ENCODE results near the gene MBP. TPM values are rescaled to one million over a fixed set of nuclear protein-coding genes. Genes with fewer than 3 reads are reported as not detected.

MBP gene
- total RNA-seq, 2 donors from 2014 or later, result 41.7 to 42.2 TPM

DNA sequence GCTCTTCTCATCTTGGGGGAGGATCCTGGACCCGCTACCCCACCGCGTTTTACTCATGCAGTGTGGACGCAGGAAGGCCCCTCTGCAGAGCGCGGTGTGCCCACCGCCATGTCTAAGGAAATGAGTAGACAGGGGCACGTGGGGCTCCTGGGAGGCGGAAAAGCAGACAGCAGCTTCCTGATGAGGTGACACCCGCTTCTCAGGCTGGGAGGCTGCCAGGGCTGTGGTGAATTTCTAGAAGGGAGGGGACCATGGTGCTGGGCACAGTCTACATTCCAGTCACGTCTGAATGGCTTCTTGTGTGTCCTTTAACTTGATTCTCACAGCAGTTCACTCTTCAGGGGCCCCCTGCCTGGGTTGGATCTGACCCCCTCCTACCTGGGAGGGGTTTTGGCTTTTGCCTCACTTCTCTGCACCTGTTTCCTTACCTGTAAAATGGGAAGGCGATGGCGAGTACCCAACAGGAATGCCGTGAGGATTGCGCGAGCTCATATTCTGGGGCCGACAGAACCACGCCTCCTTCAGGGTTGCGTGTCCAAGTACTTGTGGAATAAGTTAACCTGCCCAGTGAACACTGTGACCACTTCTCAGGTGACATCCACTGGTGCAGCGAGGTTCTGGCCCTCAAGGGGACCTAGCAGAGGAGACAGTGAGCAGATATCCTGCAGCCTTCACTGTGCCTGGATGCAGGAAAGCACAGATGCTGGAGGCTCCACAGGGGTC is 32.3 kb upstream of the MBP start:
- Histone ChIP-seq H3K36me3 (no peaks in the 10 kb centered on the region), H3K27ac (no peak overlapping the region), H3K27me3 (replicated peaks; ENCODE audit: insufficient read depth) (no peaks in the 10 kb centered on the region), H3K4me3 (no peak overlapping the region), H3K9me3 (no peaks in the 10 kb centered on the region), H3K4me1 (ENCODE audit: control insufficient read depth in 1 of 2, low read depth in 2 of 2) (no peaks in the 10 kb centered on the region)
- no peak for ATAC-seq (ENCODE audit: insufficient number of reproducible peaks, low FRiP score, low read depth)
- no peak for DNase-seq (ENCODE audit: low spot score)
- TF ChIP-seq, protein P1, sequence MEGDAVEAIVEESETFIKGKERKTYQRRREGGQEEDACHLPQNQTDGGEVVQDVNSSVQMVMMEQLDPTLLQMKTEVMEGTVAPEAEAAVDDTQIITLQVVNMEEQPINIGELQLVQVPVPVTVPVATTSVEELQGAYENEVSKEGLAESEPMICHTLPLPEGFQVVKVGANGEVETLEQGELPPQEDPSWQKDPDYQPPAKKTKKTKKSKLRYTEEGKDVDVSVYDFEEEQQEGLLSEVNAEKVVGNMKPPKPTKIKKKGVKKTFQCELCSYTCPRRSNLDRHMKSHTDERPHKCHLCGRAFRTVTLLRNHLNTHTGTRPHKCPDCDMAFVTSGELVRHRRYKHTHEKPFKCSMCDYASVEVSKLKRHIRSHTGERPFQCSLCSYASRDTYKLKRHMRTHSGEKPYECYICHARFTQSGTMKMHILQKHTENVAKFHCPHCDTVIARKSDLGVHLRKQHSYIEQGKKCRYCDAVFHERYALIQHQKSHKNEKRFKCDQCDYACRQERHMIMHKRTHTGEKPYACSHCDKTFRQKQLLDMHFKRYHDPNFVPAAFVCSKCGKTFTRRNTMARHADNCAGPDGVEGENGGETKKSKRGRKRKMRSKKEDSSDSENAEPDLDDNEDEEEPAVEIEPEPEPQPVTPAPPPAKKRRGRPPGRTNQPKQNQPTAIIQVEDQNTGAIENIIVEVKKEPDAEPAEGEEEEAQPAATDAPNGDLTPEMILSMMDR (IDR thresholded peaks at IDR 0.05), result no peak

DNA sequence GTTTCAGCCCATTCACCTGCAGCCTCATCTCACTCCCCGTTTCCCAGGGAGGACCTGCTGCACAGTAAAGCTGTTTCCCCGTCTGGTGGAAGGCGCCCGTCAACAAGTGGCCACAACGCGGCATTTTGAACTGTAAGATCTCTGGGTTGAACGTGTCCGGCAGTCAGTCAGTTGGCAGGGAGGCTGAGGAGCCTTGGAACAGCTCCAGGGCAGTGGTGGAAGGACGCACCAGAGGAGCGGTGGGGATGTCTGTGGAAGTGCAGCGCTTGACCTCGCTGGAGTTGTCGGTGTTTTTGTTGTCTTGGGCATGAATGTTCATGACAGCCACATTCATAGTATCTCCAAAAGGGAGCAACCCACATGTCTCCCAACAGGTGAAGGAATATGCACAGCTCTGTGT is 31.4 kb upstream of the MBP start:
- no peaks in the 10 kb centered on the region for H3K27me3 ChIP-seq (replicated peaks; ENCODE audit: insufficient read depth)
- no peak overlapping the region for H3K27ac ChIP-seq
- TF ChIP-seq, protein P1 (IDR thresholded peaks at IDR 0.05), result no peak
- no peak overlapping the region for H3K4me3 ChIP-seq
- no peaks in the 10 kb centered on the region for H3K36me3 ChIP-seq
- DNase-seq (ENCODE audit: low spot score) (no peak), ATAC-seq (ENCODE audit: insufficient number of reproducible peaks, low FRiP score, low read depth) (no peak)
- no peaks in the 10 kb centered on the region for H3K9me3 ChIP-seq
- no peaks in the 10 kb centered on the region for H3K4me1 ChIP-seq (ENCODE audit: control insufficient read depth in 1 of 2, low read depth in 2 of 2)

DNA sequence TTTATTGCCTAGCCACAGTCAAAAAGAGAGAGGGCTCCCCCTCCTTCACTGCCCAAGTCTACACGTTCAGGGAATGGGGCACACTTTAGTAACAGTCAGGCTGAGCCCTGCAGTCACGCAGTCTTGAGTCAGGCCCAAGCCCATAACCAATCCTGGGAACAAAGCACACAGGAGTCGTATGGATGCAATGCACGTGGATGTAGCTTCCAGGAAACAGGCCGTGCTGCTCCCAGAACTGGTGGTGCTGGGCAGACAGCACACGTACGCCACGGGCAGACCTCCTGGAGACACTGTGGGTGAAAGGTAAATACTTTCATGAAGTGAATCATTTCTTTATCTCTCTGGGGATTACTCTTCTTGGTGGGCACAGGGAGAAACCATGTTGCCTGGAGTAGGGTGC is 30.0 kb upstream of the MBP start:
- Histone ChIP-seq H3K9me3 (no peaks in the 10 kb centered on the region), H3K4me3 (no peak overlapping the region), H3K36me3 (no peaks in the 10 kb centered on the region), H3K27ac (no peak overlapping the region), H3K27me3 (replicated peaks; ENCODE audit: insufficient read depth) (no peaks in the 10 kb centered on the region), H3K4me1 (ENCODE audit: control insufficient read depth in 1 of 2, low read depth in 2 of 2) (no peaks in the 10 kb centered on the region)
- TF ChIP-seq, protein P1 (IDR thresholded peaks at IDR 0.05), result no peak
- ATAC-seq (ENCODE audit: insufficient number of reproducible peaks, low FRiP score, low read depth), result no peak
- DNase-seq (ENCODE audit: low spot score), result no peak

DNA sequence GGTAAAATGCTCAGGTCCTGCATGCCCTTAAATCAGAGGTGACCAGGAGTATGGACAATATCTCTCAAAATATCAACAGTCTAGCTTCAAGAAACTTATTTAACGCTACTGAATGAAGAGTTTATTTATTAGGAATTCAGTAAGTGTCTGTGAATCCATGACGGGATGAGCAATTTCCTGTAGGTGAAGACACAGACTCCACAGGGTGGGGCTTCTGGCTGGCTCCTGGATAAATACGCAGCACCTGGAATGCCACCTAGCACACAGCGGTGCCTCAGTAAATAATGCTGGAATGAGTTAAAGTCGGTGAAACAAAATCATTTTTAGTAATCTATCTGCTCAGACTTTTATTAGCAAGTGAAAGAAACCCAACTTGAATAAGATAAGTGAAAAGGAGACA is 29.4 kb upstream of the MBP start:
- TF ChIP-seq, protein P1 (IDR thresholded peaks at IDR 0.05), result no peak

DNA sequence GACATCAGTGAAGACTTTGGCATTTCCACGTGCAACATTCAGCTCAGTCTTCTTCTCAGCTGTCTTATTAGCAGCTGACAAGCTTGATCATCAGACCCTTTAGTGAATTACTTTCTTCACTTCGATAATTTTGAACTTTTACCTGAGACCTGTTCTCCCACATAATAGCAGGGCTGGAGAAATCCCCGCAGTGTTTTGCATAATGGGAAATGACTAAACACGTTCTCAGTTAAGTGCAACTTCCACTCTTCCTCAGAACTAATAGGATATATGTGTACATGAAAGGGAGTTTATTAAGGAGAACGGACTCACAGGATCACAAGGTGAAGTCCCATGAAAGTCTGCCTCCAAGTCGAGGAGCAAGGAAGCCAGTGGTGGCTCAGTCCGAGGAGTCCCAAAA is 28.8 kb upstream of the MBP start:
- Histone ChIP-seq H3K27ac (no peak overlapping the region), H3K9me3 (no peaks in the 10 kb centered on the region), H3K4me1 (ENCODE audit: control insufficient read depth in 1 of 2, low read depth in 2 of 2) (no peaks in the 10 kb centered on the region), H3K27me3 (replicated peaks; ENCODE audit: insufficient read depth) (no peaks in the 10 kb centered on the region), H3K4me3 (no peak overlapping the region), H3K36me3 (no peaks in the 10 kb centered on the region)
- ATAC-seq (ENCODE audit: insufficient number of reproducible peaks, low FRiP score, low read depth) (no peak), DNase-seq (ENCODE audit: low spot score) (no peak)
- TF ChIP-seq, protein P1 (IDR thresholded peaks at IDR 0.05), result no peak

More for the DNA sequence above, 29.4 kb upstream of the MBP start:
- Histone ChIP-seq H3K4me1 (ENCODE audit: control insufficient read depth in 1 of 2, low read depth in 2 of 2) (no peaks in the 10 kb centered on the region), H3K27ac (no peak overlapping the region), H3K27me3 (replicated peaks; ENCODE audit: insufficient read depth) (no peaks in the 10 kb centered on the region), H3K4me3 (no peak overlapping the region), H3K9me3 (no peaks in the 10 kb centered on the region), H3K36me3 (no peaks in the 10 kb centered on the region)
- no peak for ATAC-seq (ENCODE audit: insufficient number of reproducible peaks, low FRiP score, low read depth)
- no peak for DNase-seq (ENCODE audit: low spot score)

Measured in thoracic aorta (tissue), 2 donors.